ENCODE measurements around the gene SIGLEC9.

DNA sequence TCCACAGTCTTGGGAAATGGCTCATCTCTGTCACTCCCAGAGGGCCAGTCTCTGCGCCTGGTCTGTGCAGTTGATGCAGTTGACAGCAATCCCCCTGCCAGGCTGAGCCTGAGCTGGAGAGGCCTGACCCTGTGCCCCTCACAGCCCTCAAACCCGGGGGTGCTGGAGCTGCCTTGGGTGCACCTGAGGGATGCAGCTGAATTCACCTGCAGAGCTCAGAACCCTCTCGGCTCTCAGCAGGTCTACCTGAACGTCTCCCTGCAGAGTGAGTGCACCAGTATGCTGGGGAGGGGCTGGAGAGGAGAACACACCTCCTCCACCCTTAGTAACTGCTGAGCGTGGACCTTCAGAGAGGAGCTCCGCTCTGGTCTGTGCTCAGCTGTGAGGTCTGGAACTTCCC lies 2.3 kb downstream of the SIGLEC9 start:
- TF ChIP-seq, protein P1, sequence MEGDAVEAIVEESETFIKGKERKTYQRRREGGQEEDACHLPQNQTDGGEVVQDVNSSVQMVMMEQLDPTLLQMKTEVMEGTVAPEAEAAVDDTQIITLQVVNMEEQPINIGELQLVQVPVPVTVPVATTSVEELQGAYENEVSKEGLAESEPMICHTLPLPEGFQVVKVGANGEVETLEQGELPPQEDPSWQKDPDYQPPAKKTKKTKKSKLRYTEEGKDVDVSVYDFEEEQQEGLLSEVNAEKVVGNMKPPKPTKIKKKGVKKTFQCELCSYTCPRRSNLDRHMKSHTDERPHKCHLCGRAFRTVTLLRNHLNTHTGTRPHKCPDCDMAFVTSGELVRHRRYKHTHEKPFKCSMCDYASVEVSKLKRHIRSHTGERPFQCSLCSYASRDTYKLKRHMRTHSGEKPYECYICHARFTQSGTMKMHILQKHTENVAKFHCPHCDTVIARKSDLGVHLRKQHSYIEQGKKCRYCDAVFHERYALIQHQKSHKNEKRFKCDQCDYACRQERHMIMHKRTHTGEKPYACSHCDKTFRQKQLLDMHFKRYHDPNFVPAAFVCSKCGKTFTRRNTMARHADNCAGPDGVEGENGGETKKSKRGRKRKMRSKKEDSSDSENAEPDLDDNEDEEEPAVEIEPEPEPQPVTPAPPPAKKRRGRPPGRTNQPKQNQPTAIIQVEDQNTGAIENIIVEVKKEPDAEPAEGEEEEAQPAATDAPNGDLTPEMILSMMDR (conservative IDR thresholded peaks at IDR 0.05), result no peak
- TF ChIP-seq ZFX (IDR thresholded peaks at IDR 0.05), result no peak

Measured in C4-2B (cell line).